ENCODE measurements around the gene NPEPL1.

NPEPL1 gene

DNA sequence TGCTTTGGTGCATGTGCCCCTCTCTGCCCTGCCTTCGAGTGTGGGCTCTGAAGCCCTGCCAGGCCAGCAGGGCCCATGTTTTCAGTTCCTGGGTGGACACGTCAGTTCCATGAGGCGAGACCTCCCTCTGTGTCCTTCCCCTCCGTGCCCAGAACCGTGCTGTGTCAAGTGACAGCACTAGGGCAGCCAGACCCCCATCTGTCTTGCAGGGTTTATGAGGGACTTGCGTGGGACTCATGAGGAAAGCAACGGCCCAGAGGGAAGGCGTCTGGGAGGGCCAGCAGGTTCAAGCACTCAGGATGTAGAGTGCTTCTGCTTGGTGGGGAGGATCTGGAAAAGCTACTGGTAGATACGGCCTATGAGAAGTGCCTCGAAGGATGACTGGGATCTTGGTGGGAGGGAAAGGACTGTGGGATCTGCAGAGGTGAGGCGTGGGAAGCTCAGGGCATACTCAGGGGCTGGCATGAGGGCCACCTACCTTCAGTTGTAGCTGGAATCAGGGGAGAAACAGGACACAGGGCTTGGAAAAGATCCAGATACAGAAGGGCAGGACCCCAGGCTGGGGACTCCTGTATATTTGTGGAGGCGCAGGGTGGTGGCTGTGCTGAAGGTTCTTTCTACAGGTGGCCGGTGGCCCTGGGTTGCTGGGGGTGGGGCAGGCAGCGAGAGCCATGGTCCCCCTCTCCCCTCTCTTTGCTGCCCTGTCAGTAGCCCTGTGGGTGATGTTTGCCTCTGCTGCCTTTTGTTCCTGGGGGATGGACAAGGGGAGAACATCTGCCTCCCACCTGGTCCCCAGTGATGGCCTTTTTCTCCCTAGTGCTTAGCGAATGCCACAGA lies 5.5 kb downstream of the NPEPL1 start:
- TF ChIP-seq CTCF (IDR thresholded peaks at IDR 0.05; ENCODE audit: extremely low read depth, insufficient read depth, missing control alignments): no peak
- in situ Hi-C loops (cut with MboI; ENCODE audit: low pct_unique_long_range_greater_than_20kb, low sequenced_read_pairs, unreplicated experiment): loop anchor here (25.0 kb wide), 1 partner anchor 461 kb away; the partner anchor contains the start of gene ANKRD60
- DNase-seq (ENCODE audit: low spot score): no peak

GRCh38 chr20:58698741-58699622 lies 6.4 kb downstream of the NPEPL1 start:
- TF ChIP-seq CTCF (IDR thresholded peaks at IDR 0.05; ENCODE audit: extremely low read depth, insufficient read depth, missing control alignments): no peak
- no peak for DNase-seq (ENCODE audit: low spot score)
- in situ Hi-C loops (cut with MboI; ENCODE audit: low pct_unique_long_range_greater_than_20kb, low sequenced_read_pairs, unreplicated experiment): loop anchor here (25.0 kb wide), 1 partner anchor 462 kb away; the partner anchor contains the start of gene ANKRD60

DNA sequence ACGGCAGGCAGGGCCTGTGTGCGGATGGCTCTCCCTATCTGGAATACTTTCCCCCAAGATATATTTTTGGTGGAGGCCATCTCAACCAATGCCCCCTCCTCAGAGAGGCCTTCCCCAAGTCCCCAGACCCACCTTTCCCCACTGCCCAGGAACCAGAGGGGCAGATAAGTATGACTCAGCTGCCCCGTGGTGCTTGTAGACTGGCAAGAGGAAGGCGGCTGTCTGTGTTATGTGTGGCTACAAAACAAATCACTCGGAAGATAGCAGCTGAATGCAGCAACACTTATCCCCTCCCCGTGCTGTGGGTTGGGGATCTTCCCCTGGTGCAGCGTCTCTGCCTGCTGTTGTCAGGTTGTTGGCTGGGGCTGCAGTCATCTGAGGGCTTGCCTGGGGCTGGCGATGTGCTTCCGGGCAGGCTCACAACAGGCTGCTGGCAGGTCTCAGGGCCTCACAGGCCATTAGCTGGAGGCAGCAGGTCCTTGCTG lies 7.1 kb downstream of the NPEPL1 start:
- no peak for TF ChIP-seq CTCF (IDR thresholded peaks at IDR 0.05; ENCODE audit: extremely low read depth, insufficient read depth, missing control alignments)
- in situ Hi-C loops (cut with MboI; ENCODE audit: low pct_unique_long_range_greater_than_20kb, low sequenced_read_pairs, unreplicated experiment): loop anchor here (25.0 kb wide), 1 partner anchor 462 kb away; the partner anchor contains the start of gene ANKRD60
- no peak for DNase-seq (ENCODE audit: low spot score)

- no peak for TF ChIP-seq CTCF (IDR thresholded peaks at IDR 0.05; ENCODE audit: extremely low read depth, insufficient read depth, missing control alignments)
- in situ Hi-C loops (cut with MboI; ENCODE audit: low pct_unique_long_range_greater_than_20kb, low sequenced_read_pairs, unreplicated experiment): no loop called here
- no peak for DNase-seq (ENCODE audit: low spot score)
These were observed 7.7 kb downstream of the NPEPL1 start for GRCh38 chr20:58700121-58700821.

GRCh38 chr20:58700823-58701222 lies 8.2 kb downstream of the NPEPL1 start:
- DNase-seq (ENCODE audit: low spot score): no peak
- no peak for TF ChIP-seq CTCF (IDR thresholded peaks at IDR 0.05; ENCODE audit: extremely low read depth, insufficient read depth, missing control alignments)
- in situ Hi-C loops (cut with MboI; ENCODE audit: low pct_unique_long_range_greater_than_20kb, low sequenced_read_pairs, unreplicated experiment): no loop called here
